Fibroblast of the aortic adventitia (primary cell): ENCODE results near the gene HCK. TPM values are rescaled to one million over a fixed set of nuclear protein-coding genes. Genes with fewer than 3 reads are reported as not detected.

Source experiments
- DNase-seq: peaks from one replicate; pipeline ENCODE4 v3.0.0-alpha.2; 2010; ENCODE audit warnings: low read depth
- H3K4me3 ChIP-seq: 2 replicates; pipeline ENCODE4 v1.5.1; 2011; ENCODE audit warnings: low read depth, mild to moderate bottlenecking, control low read depth, low read length, moderate library complexity
- CTCF ChIP-seq: IDR thresholded peaks from 2 replicates; pipeline ENCODE4 v1.5.1; 2011; ENCODE audit warnings: mild to moderate bottlenecking, low read length, control low read depth, inconsistent platforms; ENCODE audit not compliant: insufficient read depth
- total RNA-seq: library from RNA; depleted of rRNA; stranded (reverse); fragments of >200 nt; gene quantifications from 2 replicates; pipeline ENCODE4 v1.2.3, GENCODE V29; 2012; ENCODE audit warnings: low replicate concordance

HCK gene
- total RNA-seq, 1 donor = not detected

GRCh38 chr20:32110173-32110704 is 58.2 kb downstream of the HCK start:
- DNase-seq = no peak
- no peak for TF ChIP-seq CTCF
- H3K4me3 ChIP-seq = peak overlapping the region; percentile 99

- DNase-seq = no peak
- no peak for TF ChIP-seq CTCF
- peak overlapping the region; percentile 99 for H3K4me3 ChIP-seq
Observed at GRCh38 chr20:32110727-32111126, 58.7 kb downstream of the HCK start.

GRCh38 chr20:32111156-32111686 is 59.2 kb downstream of the HCK start:
- peak overlapping the region; percentile 99 for H3K4me3 ChIP-seq
- DNase-seq = no peak
- no peak for TF ChIP-seq CTCF

- no peak for TF ChIP-seq CTCF
- no peak overlapping the region for H3K4me3 ChIP-seq
- DNase-seq = no peak
Observed at GRCh38 chr20:32111753-32112152, 59.7 kb downstream of the HCK start.

- H3K4me3 ChIP-seq = no peak overlapping the region
- no peak for TF ChIP-seq CTCF
- DNase-seq = no peak
Observed at GRCh38 chr20:32112841-32113240, 60.8 kb downstream of the HCK start.

- no peak overlapping the region for H3K4me3 ChIP-seq
- TF ChIP-seq CTCF = no peak
- DNase-seq = no peak
Observed at GRCh38 chr20:32113591-32114260, 61.7 kb downstream of the HCK start.
